Left hindlimb (tissue), 1 donor: ENCODE results near the gene AXIN1.
A peak's percentile ranks its signal among the peaks of the same experiment; 100 is the strongest.

ENCODE experiments used
- DNase-seq: peaks from one replicate; pipeline ENCODE4 v3.0.0-alpha.2; 2018

Gene AXIN1

GRCh38 chr16:331181-331814, 21.2 kb downstream of the AXIN1 start:
- peak; percentile 50 for DNase-seq

- no peak for DNase-seq
These were observed 21.8 kb downstream of the AXIN1 start for GRCh38 chr16:330741-331140.

DNA sequence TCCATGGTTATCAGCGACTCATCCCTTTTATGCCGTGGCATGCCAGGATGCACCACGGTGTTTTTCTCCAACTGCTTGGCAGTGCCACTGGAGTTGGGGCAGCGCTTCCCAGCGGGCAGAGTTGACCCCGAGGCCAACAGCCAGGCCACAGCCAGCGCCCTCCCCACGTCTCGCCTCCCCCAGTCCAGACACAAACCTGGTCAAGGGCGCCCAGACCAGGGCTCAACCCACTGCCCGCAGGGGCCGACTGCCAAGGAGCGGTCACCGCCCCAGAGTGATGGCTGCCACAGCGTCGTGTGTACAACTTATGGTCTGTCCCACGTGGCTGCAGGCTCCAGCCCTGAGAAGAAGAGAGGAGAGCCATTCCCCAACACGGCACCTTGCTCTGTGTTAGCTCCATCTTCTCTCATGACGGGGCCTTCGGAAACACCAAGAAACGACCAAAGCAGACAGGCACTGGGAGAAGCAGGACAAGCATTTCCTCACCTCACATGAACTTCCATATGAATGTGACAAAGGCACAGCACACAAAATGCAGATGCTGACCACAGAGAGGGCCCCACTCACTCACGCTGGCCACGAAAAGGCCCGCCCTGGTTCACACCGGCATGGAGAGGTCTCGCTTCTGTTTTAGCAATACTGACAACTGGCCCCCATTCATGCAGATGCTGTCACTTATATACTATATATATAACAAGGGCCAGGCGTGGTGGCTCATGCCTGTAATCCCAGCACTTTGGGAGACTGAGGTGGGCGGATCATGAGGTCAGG, 27.0 kb downstream of the AXIN1 start:
- peak; percentile 25 for DNase-seq

- peak; percentile 21 for DNase-seq
These were observed 27.8 kb downstream of the AXIN1 start for GRCh38 chr16:324451-325334.

DNA sequence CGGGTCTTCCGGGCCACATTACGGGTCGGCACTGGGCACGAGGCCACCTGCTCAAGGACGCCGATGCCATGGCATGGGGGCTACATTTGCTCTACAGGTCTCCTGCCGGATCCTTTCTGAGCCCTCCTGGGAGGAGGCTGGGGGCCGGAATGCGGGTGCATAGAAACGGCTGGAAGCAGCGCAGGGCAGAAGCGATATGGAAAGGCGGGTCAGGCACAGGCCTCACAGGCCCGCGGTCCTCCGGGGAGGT, 28.4 kb downstream of the AXIN1 start:
- peak; percentile 25 for DNase-seq

DNA sequence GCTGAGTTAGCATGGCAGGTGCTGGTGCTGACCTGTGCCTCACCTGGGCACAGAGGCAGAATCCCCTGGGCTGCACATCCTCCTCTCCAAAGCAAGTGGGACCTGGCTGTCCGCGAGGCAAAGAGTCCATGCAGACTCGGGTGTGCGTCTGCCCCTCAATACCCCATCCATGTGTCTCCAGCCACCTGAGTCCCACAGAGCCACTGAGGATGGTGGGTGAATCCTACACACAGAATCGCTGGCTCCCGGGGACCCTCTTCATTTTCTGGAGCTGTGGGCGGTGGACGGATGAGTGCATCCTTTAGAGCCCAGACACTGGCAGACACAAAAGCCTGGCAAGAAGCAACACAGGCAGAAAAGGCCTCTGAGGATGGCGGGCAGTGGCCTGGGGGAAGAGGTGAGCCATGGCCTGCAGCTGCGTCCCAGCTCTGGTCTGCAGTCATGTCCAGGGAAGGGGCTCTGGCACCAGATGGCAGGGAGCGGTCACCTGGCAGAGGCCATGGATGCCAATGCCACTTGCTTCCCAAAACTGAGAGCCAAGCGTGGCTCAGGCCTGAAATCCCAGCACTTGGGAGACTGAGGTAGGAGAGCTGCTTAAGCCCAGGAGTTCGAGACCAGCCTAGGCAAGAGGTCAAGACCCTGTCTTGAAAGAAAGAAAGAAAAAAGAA, 29.9 kb downstream of the AXIN1 start:
- DNase-seq, result peak; percentile 25

- peak; percentile 17 for DNase-seq
These were observed 31.0 kb downstream of the AXIN1 start for GRCh38 chr16:321532-321931.

DNA sequence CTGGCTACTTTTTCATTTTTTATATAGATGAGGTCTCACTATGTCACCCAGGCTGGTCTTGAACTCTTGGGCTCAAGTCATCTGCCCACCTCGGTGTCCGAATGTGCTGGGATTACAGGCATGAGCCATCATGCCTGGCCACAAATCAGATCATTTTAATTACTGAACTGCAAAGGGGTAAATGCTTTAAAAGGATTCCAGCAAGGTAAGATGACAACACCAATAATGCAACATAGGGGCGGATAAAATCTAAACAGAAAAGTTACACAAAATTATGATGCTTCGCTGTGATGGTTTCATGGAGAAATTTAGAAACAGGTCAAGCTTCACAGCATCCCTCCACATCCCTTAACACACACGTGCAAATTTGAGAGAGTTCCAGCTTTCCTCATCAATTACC, 32.3 kb downstream of the AXIN1 start:
- DNase-seq, result no peak

DNA sequence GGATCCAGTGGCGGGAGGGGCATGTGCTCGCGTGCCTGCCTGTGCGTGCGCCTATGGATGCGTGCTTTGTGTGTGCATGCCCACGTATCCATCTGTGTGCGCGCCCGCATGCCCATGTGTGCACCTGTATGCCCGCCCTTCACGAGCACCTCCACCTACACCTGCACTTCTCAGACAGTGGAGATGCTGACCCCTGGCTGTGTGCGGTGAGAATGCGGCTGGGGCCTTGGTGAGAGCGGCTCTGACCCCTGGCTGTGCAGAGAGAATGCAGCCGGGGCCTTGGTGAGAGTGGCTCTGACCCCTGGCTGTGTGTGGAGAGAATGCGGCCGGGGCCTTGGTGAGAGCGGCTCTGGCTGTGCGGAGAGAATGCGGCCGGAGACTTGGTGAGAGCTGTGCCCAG, 33.9 kb downstream of the AXIN1 start:
- peak; percentile 19 for DNase-seq

DNA sequence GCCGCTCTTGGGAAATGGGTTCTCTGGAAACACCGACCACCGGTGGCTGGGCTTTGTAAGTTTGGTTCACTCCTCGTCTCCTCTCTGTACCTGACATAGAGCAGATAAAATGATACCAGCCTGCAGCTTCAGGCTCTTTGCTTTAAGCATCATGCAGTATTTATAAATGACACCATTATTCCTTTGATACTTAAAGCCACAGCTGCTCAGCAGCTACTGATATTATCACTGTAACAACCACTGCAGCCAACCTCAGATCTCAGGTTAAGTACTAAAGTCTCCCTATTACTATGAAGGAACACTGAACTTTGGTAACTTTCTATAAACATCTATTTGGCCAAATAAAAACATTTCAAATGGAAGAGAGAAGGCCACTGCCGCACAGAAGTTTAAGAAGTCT, 34.9 kb downstream of the AXIN1 start:
- DNase-seq, result no peak

- peak; percentile 18 for DNase-seq
These were observed 35.6 kb downstream of the AXIN1 start for GRCh38 chr16:316741-317464.

DNA sequence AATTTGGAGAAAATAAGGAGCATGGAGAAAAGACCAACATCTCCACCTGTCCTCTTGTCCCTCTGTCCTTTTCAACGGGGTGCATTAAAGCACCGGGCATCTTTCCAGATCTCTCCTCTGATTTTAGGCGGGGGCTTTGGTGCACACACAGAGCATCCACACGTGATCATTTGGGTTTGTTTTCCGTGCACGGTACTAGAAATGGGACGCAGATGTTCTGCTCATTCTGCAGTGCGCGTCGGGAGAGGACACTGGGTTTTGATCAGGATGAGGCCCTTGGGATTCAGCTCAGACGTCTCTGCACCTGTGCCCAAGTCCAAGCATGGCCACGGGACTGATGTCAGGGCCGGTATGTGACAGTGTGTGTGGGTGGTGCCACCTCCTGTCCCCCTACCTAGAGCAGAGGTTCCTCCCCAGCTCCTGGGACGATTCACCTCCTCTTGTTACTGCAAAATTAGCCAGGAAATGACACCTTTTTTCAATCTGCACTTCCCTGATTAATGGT, 37.7 kb downstream of the AXIN1 start:
- no peak for DNase-seq

DNA sequence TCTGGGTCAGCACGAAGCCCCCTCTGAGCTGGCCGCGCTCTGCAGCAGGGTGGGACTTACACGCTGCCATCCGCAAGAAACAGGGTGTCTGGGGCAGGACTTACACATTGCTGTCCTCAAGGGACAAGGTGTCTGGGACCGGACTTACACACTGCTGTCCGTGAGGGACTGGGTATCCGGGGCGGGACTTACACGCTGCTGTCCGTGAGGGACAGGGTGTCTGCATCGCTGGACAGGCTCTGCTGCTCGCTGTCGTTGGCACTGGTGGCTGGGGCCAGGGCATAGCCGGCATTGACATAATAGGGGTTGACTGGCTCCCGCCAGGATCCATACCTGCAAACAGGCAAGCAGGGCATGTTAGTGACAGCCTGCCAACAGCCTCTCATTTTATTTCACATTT, 38.2 kb downstream of the AXIN1 start:
- no peak for DNase-seq

- DNase-seq, result no peak
These were observed 40.8 kb downstream of the AXIN1 start for GRCh38 chr16:311725-312124.

DNA sequence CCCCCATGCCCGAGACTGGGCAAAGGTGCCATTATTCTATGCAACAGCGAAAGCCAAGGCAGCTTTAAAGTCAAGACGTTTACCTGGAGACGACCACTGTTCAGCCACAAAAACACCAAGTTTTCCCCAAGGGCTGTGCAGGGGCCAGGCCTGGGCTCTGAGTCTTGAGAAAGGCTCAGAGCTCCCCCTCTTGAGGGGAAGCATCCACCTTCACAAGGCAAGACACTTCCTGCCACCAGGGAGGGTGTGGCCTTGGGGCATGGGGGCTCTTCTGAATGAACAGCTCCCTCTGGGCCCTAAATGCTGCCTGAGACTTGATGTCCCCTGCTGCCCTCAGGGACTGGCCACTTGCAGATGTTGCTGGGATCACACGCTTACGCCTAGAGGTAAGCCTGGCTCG, 43.0 kb downstream of the AXIN1 start:
- no peak for DNase-seq

DNA sequence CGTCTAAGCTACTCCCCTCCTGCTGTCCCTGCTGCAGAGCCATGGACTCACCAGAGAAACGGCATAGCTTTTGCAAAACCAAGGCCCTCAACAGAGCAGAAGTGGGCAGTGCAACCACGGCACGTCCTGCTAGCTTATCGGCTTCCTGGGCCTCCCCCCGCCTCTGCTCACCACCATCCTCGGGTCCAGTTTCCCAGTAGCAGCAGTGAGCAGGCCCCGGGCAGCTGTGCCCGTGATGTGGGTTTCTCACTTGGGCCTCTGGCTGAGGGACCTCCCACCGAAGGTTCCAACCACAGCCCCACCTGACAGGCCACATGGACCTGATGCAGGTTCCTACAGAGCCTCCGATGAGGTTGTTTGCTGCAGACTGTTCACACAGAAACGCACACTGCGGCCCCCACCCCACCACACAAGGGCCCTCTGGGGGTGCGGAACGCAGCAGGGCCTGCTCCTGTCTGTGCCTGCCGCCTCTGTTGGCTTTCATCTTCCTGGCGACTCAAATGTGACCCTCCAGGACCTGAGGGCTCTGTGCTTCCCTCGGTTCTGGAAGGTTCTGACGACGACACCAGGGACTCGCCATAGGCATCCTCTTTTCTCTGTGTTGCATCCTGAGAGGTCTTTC, 44.7 kb downstream of the AXIN1 start:
- DNase-seq, result no peak

GRCh38 chr16:306911-307370, 45.6 kb downstream of the AXIN1 start:
- no peak for DNase-seq

- DNase-seq, result no peak
These were observed 46.5 kb downstream of the AXIN1 start for GRCh38 chr16:305916-306626.

DNA sequence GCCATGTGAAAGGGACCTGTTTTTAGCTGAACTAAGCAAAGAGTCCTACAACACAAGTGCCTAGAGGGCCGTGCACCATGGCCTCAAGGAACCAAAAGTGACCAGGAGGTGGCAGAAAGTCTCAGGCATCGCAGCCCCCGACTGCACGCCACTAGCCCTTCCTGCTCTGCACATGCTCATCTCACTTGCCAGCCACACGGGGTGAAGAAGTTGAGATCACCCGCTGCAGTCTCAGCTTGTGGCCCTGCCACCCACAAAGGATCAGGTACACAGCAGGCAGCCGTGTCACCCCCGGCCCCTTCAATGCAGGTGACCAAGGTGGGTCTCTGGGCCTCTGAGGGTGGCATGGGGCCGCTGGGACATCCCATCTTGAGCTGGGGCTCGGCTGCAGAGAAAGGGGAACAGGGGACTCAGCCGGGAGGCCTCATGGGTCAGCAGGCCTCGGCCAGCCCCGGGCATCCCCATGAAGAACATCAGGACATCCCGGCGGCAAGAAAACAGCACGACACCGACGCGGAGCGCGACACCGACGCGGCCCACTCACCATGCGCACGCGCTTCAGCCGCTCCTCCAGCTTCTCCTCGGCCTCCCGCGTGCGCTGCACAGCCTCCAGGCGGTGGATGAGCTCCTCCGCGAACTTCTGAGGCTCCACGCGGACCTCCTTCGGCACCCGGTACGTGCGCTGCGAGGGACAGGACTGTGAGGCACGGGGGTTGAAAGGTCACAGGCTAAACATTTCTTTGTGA, 48.6 kb downstream of the AXIN1 start:
- DNase-seq, result no peak

DNA sequence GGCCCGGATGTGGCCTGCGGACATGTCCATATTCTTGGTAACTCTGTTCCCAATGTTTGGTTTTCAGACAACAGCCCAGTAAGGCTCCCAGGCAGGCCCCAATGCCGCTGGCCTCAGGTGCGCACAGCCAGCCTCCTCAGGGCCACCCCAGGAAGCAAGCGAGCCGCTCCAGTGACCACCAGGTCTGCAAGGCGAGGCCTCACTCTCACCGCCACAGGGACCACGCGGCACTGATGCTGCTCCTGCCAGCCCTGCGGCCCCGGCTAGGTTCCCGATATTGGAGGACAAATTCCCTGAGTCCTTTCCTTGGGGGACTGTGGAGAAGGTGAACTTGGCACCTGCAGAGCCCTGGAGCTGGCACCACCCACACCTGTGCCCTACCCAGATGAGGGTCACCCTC, 50.6 kb downstream of the AXIN1 start:
- DNase-seq, result no peak
